CD14-positive monocyte (primary cell): ENCODE measurements around the gene ETFB. TPM values are rescaled to one million over a fixed set of nuclear protein-coding genes. Genes with fewer than 3 reads are reported as not detected.

ENCODE experiments used
- DNase-seq, 3 donors: peaks; one replicate each; pipeline ENCODE4 v3.0.0-alpha.2; 2011 to 2022
- H2AFZ ChIP-seq: 2 replicates; pipeline ENCODE4 v1.6.0; 2012; ENCODE audit warnings: mild to moderate bottlenecking, low read depth, low read length, inconsistent platforms; ENCODE audit not compliant: insufficient read depth, poor library complexity, severe bottlenecking
- H3K27ac ChIP-seq, 2 donors: 1 replicate in 1 of 2; 2 replicates in 1 of 2; pipeline ENCODE4 v1.5.1; 2012 to 2013; ENCODE audit warnings: low read length in 2 of 2, control low read depth in 1 of 2, inconsistent platforms in 1 of 2, low read depth in 1 of 2, mild to moderate bottlenecking in 1 of 2
- H3K27me3 ChIP-seq, 2 donors: one replicate each; pipeline versions ENCODE4 v1.6.0 to v1.6.1; 2011 to 2013; ENCODE audit warnings: low read length in 2 of 2; ENCODE audit not compliant: control insufficient read depth in 2 of 2, insufficient read depth in 2 of 2
- H3K36me3 ChIP-seq, 2 donors: replicated peaks in 1 of 2; 1 replicate in 1 of 2; 2 replicates in 1 of 2; pipeline versions ENCODE4 v1.5.1 to v1.6.1; 2012 to 2013; ENCODE audit warnings: low read length in 2 of 2, control low read depth in 1 of 2, inconsistent platforms in 1 of 2, mild to moderate bottlenecking in 1 of 2; ENCODE audit not compliant: insufficient read depth in 2 of 2, control insufficient read depth in 1 of 2
- H3K4me1 ChIP-seq, 2 donors: 1 replicate in 1 of 2; 2 replicates in 1 of 2; pipeline versions ENCODE4 v1.5.1 to v1.6.1; 2012 to 2013; ENCODE audit warnings: low read length in 2 of 2, control low read depth in 1 of 2, inconsistent platforms in 1 of 2, mild to moderate bottlenecking in 1 of 2, moderate library complexity in 1 of 2; ENCODE audit not compliant: insufficient read depth in 2 of 2, control insufficient read depth in 1 of 2
- H3K4me2 ChIP-seq: replicated peaks from 2 replicates; pipeline ENCODE3; 2012; ENCODE audit warnings: low read length, moderate library complexity, mild to moderate bottlenecking; ENCODE audit not compliant: poor library complexity, severe bottlenecking; ENCODE audit errors: extremely low read depth
- H3K4me3 ChIP-seq, 3 experiments: fragments of 200-600 bp in 1 of 3; sonication (generic) in 1 of 3; replicated peaks in 1 of 3; 1 replicate in 2 of 3; 2 replicates in 1 of 3; pipeline ENCODE4 v1.5.1; 2011 to 2013; ENCODE audit warnings: low read length in 3 of 3, mild to moderate bottlenecking in 3 of 3, control low read depth in 2 of 3, low read depth in 2 of 3, inconsistent platforms in 1 of 3, moderate library complexity in 1 of 3
- H3K79me2 ChIP-seq: 2 replicates; pipeline ENCODE4 v1.6.0; 2012; ENCODE audit warnings: mild to moderate bottlenecking, control low read depth, inconsistent platforms, low read length, moderate library complexity; ENCODE audit not compliant: insufficient read depth
- H3K9ac ChIP-seq: 2 replicates; pipeline ENCODE4 v1.6.0; 2017; ENCODE audit warnings: low read length, mild to moderate bottlenecking; ENCODE audit not compliant: insufficient read depth, poor library complexity, severe bottlenecking
- H3K9me3 ChIP-seq, 2 donors: replicated peaks in 1 of 2; 1 replicate in 1 of 2; 2 replicates in 1 of 2; pipeline versions ENCODE4 v1.5.1 to v1.6.1; 2012 to 2013; ENCODE audit warnings: low read length in 2 of 2, control low read depth in 1 of 2; ENCODE audit not compliant: control insufficient read depth in 1 of 2, insufficient read depth in 1 of 2
- H4K20me1 ChIP-seq: 2 replicates; pipeline ENCODE4 v1.6.0; 2012; ENCODE audit warnings: mild to moderate bottlenecking, low read length, control low read depth, moderate library complexity; ENCODE audit not compliant: insufficient read depth
- H3K27ac Mint-ChIP-seq, 7 donors: one replicate each; pipeline ENCODE4 v1.8.0; 2020; ENCODE audit warnings: mild to moderate bottlenecking in 7 of 7, mixed read lengths in 7 of 7, moderate library complexity in 6 of 7, inconsistent platforms in 2 of 7
- H3K27me3 Mint-ChIP-seq, 3 donors: one replicate each; pipeline ENCODE4 v1.8.0; 2021 to 2022; ENCODE audit warnings: low read depth in 3 of 3, mild to moderate bottlenecking in 3 of 3, mixed read lengths in 3 of 3, moderate library complexity in 3 of 3, inconsistent platforms in 1 of 3
- H3K36me3 Mint-ChIP-seq, 2 donors: one replicate each; pipeline ENCODE4 v1.8.0; 2020; ENCODE audit warnings: mixed read lengths in 2 of 2, inconsistent platforms in 1 of 2, mild to moderate bottlenecking in 1 of 2
- H3K4me1 Mint-ChIP-seq: one replicate; pipeline ENCODE4 v1.8.0; 2020; ENCODE audit warnings: mild to moderate bottlenecking, mixed read lengths
- H3K4me3 Mint-ChIP-seq, 2 donors: one replicate each; pipeline ENCODE4 v1.8.0; 2020; ENCODE audit warnings: mild to moderate bottlenecking in 2 of 2, mixed read lengths in 2 of 2, moderate library complexity in 1 of 2
- H3K9me3 Mint-ChIP-seq, 7 donors: one replicate each; pipeline ENCODE4 v1.8.0; 2020 to 2022; ENCODE audit warnings: mixed read lengths in 7 of 7, mild to moderate bottlenecking in 6 of 7, moderate library complexity in 6 of 7, inconsistent platforms in 2 of 7
- CTCF ChIP-seq: fragments of 200-600 bp; IDR thresholded peaks from one replicate; pipeline ENCODE4 v1.8.0; 2022; ENCODE audit warnings: antibody characterized with exemption, mild to moderate bottlenecking
- WGBS: methylation state at CpG from one replicate; pipeline ENCODE4 v1.1.5; 2013; ENCODE audit warnings: missing lambda C conversion rate; ENCODE audit not compliant: insufficient coverage; 5-methylcytosine and 5-hydroxymethylcytosine counted together
- intact Hi-C, 2 donors: fragments of 100-400 bp; cut with micrococcal nuclease; formaldehyde crosslinking; loops; one replicate each; pipeline versions ENCODE4 v1.15.0 to v1.15.1; 2023
- polyA plus RNA-seq, 3 donors: library from polyadenylated mRNA; depleted of rRNA in 1 of 3; unstranded in 2 of 3; stranded (reverse) in 1 of 3; fragments of 300-500 nt in 2 of 3; fragments of >200 nt in 1 of 3; fragmentation: Illumina TruSeq in 2 of 3; gene quantifications; 1 replicate in 2 of 3; 2 replicates in 1 of 3; pipeline ENCODE4 v1.2.3, GENCODE V29; 2012 to 2021

The ETFB gene
- polyA plus RNA-seq, 3 donors = 51.0 to 72.1 (median 63.0) TPM

- no peak for TF ChIP-seq CTCF
- peaks cover 28% of the 10 kb centered on the region for H3K4me1 Mint-ChIP-seq
- Histone ChIP-seq H2AFZ (no peak overlapping the region), H3K27me3 (peaks cover 0 to 7% of the 10 kb centered on the region in 2 donors), H3K36me3 (no peaks in the 10 kb centered on the region), H3K4me1 (peaks cover 18 to 22% of the 10 kb centered on the region in 2 donors), H3K4me3 (no peak overlapping the region), H3K9ac (no peak overlapping the region), H3K4me2 (no peak overlapping the region), H3K27ac (no peak overlapping the region), H3K79me2 (no peaks in the 10 kb centered on the region), H3K9me3 (peaks cover 0 to 4% of the 10 kb centered on the region in 2 donors), H4K20me1 (no peaks in the 10 kb centered on the region)
- peaks cover 12 to 22% (median 14%) of the 10 kb centered on the region in 3 donors for H3K27me3 Mint-ChIP-seq
- no peak overlapping the region for H3K4me3 Mint-ChIP-seq
- 98% methylated on average over 5 of the region's 8 CpGs for WGBS
- intact Hi-C loops = no loop called here
- peaks cover 0 to 1% of the 10 kb centered on the region in 2 donors for H3K36me3 Mint-ChIP-seq
- no peak overlapping the region for H3K27ac Mint-ChIP-seq
- DNase-seq = no peak
- peaks cover 5 to 13% (median 7%) of the 10 kb centered on the region in 7 donors for H3K9me3 Mint-ChIP-seq
These were observed 49.5 kb downstream of the ETFB start for GRCh38 chr19:51316688-51317087.

GRCh38 chr19:51311351-51312257 is 54.6 kb downstream of the ETFB start, which contains the start of gene IGLON5:
TSS of gene IGLON5 (plus strand) at chr19:51311644. CDS start at chr19:51311848, 204 bp downstream.
- Mint-ChIP-seq H3K4me1 (peaks cover 28% of the 10 kb centered on the region), H3K36me3 (peaks cover 0 to 1% of the 10 kb centered on the region in 2 donors), H3K4me3 (peak within 1 kb of the TSS in 1 of 2 donors; percentile 70), H3K27me3 (peaks cover 21 to 37% (median 29%) of the 10 kb centered on the region in 3 donors), H3K27ac (no peak within 1 kb of the TSS), H3K9me3 (peaks cover 15 to 47% (median 28%) of the 10 kb centered on the region in 7 donors)
- Histone ChIP-seq H3K4me2 (no peak within 1 kb of the TSS), H3K4me3 (no peak within 1 kb of the TSS), H3K9me3 (peaks cover 18 to 19% of the 10 kb centered on the region in 2 donors), H2AFZ (no peak within 1 kb of the TSS), H3K4me1 (peaks cover 18 to 22% of the 10 kb centered on the region in 2 donors), H4K20me1 (no peaks in the 10 kb centered on the region), H3K27me3 (peaks cover 3 to 15% of the 10 kb centered on the region in 2 donors), H3K27ac (no peak within 1 kb of the TSS), H3K79me2 (no peaks in the 10 kb centered on the region), H3K9ac (no peak within 1 kb of the TSS), H3K36me3 (no peaks in the 10 kb centered on the region)
- 10% methylated on average over 32 of the region's 76 CpGs for WGBS
- no peak for DNase-seq
- no peak for TF ChIP-seq CTCF
- intact Hi-C loops = no loop called here
